ENCODE measurements around the gene FYN. TPM values are rescaled to one million over a fixed set of nuclear protein-coding genes. Genes with fewer than 3 reads are reported as not detected.
A peak's percentile ranks its signal among the peaks of the same experiment; 100 is the strongest.

FYN gene
- total and polyA plus RNA-seq, 9 of the 15 experiments (the other 6 are each of a cell fraction or from before 2014, with no cell fraction given): 2.9 to 22.1 (median 11.4) TPM

DNA sequence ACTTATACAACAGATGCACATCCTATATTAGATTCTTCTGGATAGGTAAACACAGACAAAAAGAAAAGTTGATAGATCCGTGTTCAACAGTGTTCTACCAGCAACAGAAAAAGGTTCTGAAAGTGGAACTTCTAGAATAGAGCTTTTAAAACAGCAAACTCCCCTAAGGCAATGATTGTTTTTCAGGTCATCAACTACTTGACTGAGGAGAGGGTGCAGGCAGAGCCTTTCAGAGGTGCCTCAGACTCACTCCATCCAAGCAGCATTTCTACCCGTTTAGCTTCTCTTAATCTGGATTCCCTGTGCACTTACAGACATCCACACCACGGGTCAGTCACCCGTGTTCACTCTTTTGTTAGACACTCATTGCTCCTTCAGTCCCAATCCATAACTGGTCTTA is 28.9 kb downstream of the FYN start:
- Histone ChIP-seq H3K4me2 (ENCODE audit: insufficient read depth, low read length) (no peak overlapping the region), H3K4me3 (no peak overlapping the region), H3K4me1 (replicated peaks in 1 of 2; ENCODE audit: control insufficient read depth in 2 of 2, insufficient read depth in 2 of 2, low read length in 2 of 2) (peaks cover 17 to 40% of the 10 kb centered on the region in 2 experiments; a peak in 4 of 5 replicates), H4K20me1 (replicated peaks; ENCODE audit: control insufficient read depth, insufficient read depth, low read length) (peaks cover 4% of the 10 kb centered on the region; the same call in 1 of the 2 replicates), H3K9ac (ENCODE audit: insufficient read depth in 1 of 2, low read depth in 2 of 2, low read length in 2 of 2) (no peak overlapping the region), H3K27me3 (ENCODE audit: control insufficient read depth in 2 of 2, insufficient read depth in 2 of 2, low read length in 2 of 2) (peaks cover 0 to 3% of the 10 kb centered on the region in 2 experiments; a peak in 1 of 5 replicates), H3K27ac (ENCODE audit: extremely low read depth, low read depth, low read length) (no peak overlapping the region), H2AFZ (ENCODE audit: low read depth, low read length) (no peak overlapping the region), H3K9me3 (replicated peaks; ENCODE audit: control insufficient read depth, insufficient read depth, low read depth, low read length) (no peaks in the 10 kb centered on the region), H3K79me2 (ENCODE audit: control insufficient read depth, insufficient read depth, low read length) (no peaks in the 10 kb centered on the region), H3K36me3 (ENCODE audit: control insufficient read depth, insufficient read depth, low read length) (no peaks in the 10 kb centered on the region), H3K9me1 (ENCODE audit: control insufficient read depth, insufficient read depth, low read length) (no peaks in the 10 kb centered on the region)
- no peak for FAIRE-seq
- ChIA-PET CTCF (ENCODE audit: low intra/inter-chr PET ratio) (no interaction called here), POLR2A (interaction anchor here (0.6 to 1.7 kb wide), 4 partner anchors 9 to 117 kb away, joined by 3 to 6 read pairs (median 4); partner anchors contain the start of gene FYN)
- TF ChIP-seq PTRF (tag; IDR thresholded peaks at IDR 0.05) (no peak), SMARCA5 (IDR thresholded peaks at IDR 0.05) (no peak), MAFF (IDR thresholded peaks at IDR 0.05; ENCODE audit: low read length) (no peak)
- TF ChIP-seq, protein P1, sequence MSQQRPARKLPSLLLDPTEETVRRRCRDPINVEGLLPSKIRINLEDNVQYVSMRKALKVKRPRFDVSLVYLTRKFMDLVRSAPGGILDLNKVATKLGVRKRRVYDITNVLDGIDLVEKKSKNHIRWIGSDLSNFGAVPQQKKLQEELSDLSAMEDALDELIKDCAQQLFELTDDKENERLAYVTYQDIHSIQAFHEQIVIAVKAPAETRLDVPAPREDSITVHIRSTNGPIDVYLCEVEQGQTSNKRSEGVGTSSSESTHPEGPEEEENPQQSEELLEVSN (IDR thresholded peaks at IDR 0.05; ENCODE audit: borderline replicate concordance in 1 of 2, extremely low read depth in 1 of 2, insufficient read depth in 1 of 2, insufficient read length in 1 of 2, low read depth in 1 of 2, low read length in 1 of 2, poor library complexity in 1 of 2, severe bottlenecking in 1 of 2): no peak
- in situ Hi-C loops (cut with MboI): no loop called here
- BruUV-seq (replicated peaks): no TSS peak
- no peak for DNase-seq (ENCODE audit: extremely low read depth in 1 of 4, low spot score in 3 of 4)
- intact Hi-C loops (cut with micrococcal nuclease): no loop called here
- 0 out of 3 replicates have a peak, but pooled peaks have one; percentile 8 for ATAC-seq
- WGBS (ENCODE audit: insufficient coverage, low coverage, missing lambda C conversion rate): 26% methylated on average over 4 of the region's 4 CpGs

Data from K562 (cell line).